Ascending aorta (tissue), 2 donors: ENCODE results near the gene NIFK. TPM values are rescaled to one million over a fixed set of nuclear protein-coding genes. Genes with fewer than 3 reads are reported as not detected.
"Not testable (repeated sequence)": the region's sequence is repeated elsewhere in the genome, so short reads cannot be mapped to it uniquely, and the experiment has no call there.

Experiments used
- DNase-seq, 2 donors: peaks; one replicate each; pipeline ENCODE4 v3.0.0-alpha.2; 2019; ENCODE audit warnings: low spot score in 2 of 2
- H3K27ac ChIP-seq, 2 donors: fragments of 200-600 bp; sonication (generic); one replicate each; pipeline ENCODE4 v1.5.1; 2016 to 2017; ENCODE audit warnings: mild to moderate bottlenecking in 1 of 2
- H3K27me3 ChIP-seq: fragments of 200-600 bp; sonication (generic); one replicate; pipeline ENCODE4 v1.5.1; 2017
- H3K36me3 ChIP-seq, 2 donors: fragments of 200-600 bp; sonication (generic); one replicate each; pipeline ENCODE4 v1.5.1; 2016
- H3K4me1 ChIP-seq, 2 donors: fragments of 200-600 bp; sonication (generic); one replicate each; pipeline ENCODE4 v1.5.1; 2016 to 2017; ENCODE audit warnings: mild to moderate bottlenecking in 1 of 2
- H3K4me3 ChIP-seq, 2 donors: fragments of 200-600 bp; sonication (generic); one replicate each; pipeline ENCODE4 v1.5.1; 2016 to 2017; ENCODE audit warnings: mild to moderate bottlenecking in 1 of 2
- H3K9me3 ChIP-seq, 2 donors: fragments of 200-600 bp; sonication (generic); one replicate each; pipeline ENCODE4 v1.5.1; 2016
- intact Hi-C: fragments of 100-400 bp; cut with DNase I; formaldehyde crosslinking; loops from one replicate; pipeline ENCODE4 v1.15.1; 2023
- total RNA-seq: library from RNA; depleted of rRNA; stranded (reverse); fragments of >200 nt; gene quantifications from one replicate; pipeline ENCODE4 v1.1.0, GENCODE V29; 2016
- TF ChIP-seq, protein P1 (sequence below), 3 experiments: fragments of 200-600 bp in 2 of 3; fragments of 450-650 bp in 1 of 3; sonication (generic) in 2 of 3; IDR thresholded peaks; one replicate each; pipeline ENCODE4 v1.5.1; 2016 to 2019; ENCODE audit warnings: antibody characterized with exemption in 3 of 3, mild to moderate bottlenecking in 1 of 3, moderate library complexity in 1 of 3

The NIFK gene
- total RNA-seq, 1 donor from 2014 or later, result 31.9 TPM

DNA sequence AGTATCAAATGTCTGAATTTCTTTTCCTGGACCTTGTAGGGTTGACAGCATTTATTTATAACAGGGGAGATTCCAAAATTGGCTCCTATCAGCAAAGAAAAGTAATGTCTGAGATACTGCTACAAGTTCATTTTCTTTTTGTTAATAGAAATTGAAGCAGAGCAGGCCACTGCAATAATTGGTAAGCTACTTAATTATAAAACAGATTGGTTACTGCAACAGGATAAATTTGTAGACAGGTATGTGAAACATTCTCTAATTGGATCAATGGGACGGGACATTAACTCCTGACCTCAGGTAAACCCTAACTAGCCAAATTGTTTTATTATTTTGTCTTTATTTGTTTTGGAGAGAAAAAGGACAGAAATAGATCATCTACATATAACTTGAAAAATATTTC, 20.5 kb downstream of the NIFK start:
- TF ChIP-seq, protein P1, sequence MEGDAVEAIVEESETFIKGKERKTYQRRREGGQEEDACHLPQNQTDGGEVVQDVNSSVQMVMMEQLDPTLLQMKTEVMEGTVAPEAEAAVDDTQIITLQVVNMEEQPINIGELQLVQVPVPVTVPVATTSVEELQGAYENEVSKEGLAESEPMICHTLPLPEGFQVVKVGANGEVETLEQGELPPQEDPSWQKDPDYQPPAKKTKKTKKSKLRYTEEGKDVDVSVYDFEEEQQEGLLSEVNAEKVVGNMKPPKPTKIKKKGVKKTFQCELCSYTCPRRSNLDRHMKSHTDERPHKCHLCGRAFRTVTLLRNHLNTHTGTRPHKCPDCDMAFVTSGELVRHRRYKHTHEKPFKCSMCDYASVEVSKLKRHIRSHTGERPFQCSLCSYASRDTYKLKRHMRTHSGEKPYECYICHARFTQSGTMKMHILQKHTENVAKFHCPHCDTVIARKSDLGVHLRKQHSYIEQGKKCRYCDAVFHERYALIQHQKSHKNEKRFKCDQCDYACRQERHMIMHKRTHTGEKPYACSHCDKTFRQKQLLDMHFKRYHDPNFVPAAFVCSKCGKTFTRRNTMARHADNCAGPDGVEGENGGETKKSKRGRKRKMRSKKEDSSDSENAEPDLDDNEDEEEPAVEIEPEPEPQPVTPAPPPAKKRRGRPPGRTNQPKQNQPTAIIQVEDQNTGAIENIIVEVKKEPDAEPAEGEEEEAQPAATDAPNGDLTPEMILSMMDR (IDR thresholded peaks at IDR 0.05), result no peak
- Histone ChIP-seq H3K27ac (no peak overlapping the region), H3K36me3 (no peaks in the 10 kb centered on the region), H3K4me3 (no peak overlapping the region), H3K27me3 (no peaks in the 10 kb centered on the region), H3K4me1 (no peaks in the 10 kb centered on the region), H3K9me3 (no peaks in the 10 kb centered on the region)
- no peak for DNase-seq
- intact Hi-C loops, result no loop called here

DNA sequence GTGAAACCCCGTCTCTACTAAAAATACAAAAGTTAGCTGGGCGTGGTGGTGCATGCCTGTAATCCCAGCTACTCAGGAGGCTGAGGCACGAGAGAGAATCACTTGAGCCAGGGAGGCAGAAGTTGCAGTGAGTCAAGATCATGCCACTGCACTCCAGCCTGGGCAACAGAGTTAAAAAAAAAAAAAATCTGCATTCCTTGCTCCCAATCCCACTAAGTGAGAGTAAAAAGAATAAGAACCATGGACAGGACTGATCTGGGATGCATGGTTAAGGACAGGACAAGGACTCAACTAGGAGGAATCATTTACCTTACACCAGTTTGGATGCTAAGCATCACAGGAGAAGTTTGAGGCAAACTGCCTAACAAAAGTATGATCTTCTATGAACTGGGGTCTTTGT, 25.2 kb downstream of the NIFK start:
- not testable (repeated sequence) for H3K27ac ChIP-seq, H3K4me3 ChIP-seq, H3K27me3 ChIP-seq, H3K4me1 ChIP-seq, H3K36me3 ChIP-seq, H3K9me3 ChIP-seq, DNase-seq
- intact Hi-C loops, result loop anchor here (5.0 kb wide), 1 partner anchor 114 kb away; no protein-coding TSS in a partner anchor

DNA sequence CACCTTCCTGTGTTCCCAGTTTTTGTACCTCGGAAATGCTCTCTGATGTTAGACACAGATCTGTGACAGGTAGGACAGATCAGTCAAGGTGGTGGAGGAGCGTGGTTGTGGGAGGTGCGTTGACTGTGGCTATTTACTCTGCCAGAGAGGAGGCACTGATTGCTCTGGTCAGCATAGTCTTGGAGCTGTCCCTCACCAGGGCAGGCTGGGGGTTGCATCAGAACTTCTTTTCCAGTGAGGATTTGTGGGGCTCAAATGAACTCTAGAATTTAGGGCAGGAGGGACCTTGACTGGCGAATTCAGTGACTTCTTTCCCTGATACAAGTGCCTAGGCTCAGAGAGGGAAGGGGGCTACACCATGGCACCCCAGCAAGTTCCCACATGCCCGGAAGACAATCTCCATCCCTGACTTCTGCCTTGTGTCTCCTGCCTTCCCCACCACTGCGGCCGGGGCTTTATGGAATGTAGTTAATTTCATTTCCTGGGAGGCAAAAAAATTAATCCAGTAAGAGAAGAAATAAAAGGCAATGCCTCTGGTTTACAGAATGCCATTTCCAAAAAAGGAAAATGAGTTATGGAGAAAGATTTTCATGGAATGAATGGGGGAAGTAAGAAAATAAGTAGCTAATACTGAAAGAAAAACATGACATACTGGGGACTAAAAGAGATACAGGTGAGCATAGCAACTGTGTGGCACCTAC, 26.1 kb downstream of the NIFK start:
- no peak for DNase-seq
- H3K27ac ChIP-seq, result peak overlapping the region in 1 of 2 donors; percentile 18

DNA sequence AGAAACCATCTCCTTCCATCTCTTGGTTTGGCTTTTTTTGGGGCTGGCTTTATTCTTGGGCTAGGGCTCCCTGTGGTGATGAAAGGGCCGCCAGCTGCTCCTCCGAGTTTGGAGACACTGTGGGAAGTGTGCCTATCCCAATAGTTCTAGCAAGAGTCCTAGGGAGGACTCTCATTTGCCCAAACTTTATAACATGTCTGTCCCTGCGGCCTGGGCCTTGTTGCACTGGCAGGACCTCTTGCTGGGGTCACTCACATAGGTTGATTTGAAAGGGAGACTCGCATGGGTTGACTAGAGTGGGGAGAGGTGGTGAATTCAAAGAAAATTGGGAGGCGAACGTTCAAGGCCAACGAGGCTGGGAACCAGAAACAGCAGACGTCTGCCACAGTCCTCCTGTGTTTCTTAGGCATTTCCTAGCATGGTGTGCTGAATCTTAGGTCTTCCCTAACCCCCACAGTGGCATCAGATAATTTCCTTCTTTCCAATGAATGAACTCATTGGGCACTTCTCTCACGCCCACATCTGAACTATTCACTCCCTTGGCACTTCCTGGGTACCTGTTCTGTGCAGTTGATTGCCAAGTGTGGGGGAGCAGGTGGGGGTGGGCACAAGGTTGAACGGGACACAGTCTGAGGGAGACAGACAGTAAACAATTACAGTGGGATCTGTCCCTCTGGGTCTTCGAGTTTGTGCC, 26.8 kb downstream of the NIFK start:
- H3K9me3 ChIP-seq, result no peaks in the 10 kb centered on the region
- no peak overlapping the region for H3K4me3 ChIP-seq
- intact Hi-C loops, result loop anchor here (5.0 kb wide), 1 partner anchor 113 kb away; no protein-coding TSS in a partner anchor
- H3K27me3 ChIP-seq, result no peaks in the 10 kb centered on the region
- peaks cover 0 to 8% of the 10 kb centered on the region in 2 donors for H3K4me1 ChIP-seq
- DNase-seq, result no peak
- TF ChIP-seq, protein P1 (IDR thresholded peaks at IDR 0.05), result no peak
- H3K36me3 ChIP-seq, result no peaks in the 10 kb centered on the region
- peak overlapping the region in 1 of 2 donors; percentile 18 for H3K27ac ChIP-seq

More for the DNA sequence above, 26.1 kb downstream of the NIFK start:
- no peak overlapping the region for H3K4me3 ChIP-seq
- no peaks in the 10 kb centered on the region for H3K27me3 ChIP-seq
- H3K4me1 ChIP-seq, result peaks cover 0 to 8% of the 10 kb centered on the region in 2 donors
- TF ChIP-seq, protein P1 (IDR thresholded peaks at IDR 0.05), result no peak
- H3K9me3 ChIP-seq, result no peaks in the 10 kb centered on the region
- intact Hi-C loops, result loop anchor here (5.0 kb wide), 1 partner anchor 113 kb away; no protein-coding TSS in a partner anchor
- no peaks in the 10 kb centered on the region for H3K36me3 ChIP-seq

DNA sequence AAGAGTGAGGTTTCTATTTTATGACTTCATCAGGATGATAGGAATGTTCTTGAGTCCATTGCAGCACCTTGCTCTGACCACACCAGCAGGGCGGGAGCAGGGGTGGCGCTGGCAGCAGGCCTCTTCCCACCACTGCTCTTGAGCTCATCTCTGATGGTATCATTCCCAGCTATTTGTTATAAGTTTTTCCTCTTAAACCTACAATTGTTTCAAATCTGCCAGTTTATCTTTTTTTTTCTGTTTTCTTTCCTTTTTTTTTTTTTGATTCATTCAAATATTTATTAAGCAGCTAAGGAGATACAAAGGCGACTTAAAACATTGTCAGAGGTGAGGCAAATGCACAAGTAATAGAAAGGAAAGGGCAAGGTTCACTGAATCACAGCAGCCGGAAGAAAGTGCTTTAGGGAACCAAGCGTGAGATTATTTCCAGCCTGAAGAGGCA, 28.7 kb downstream of the NIFK start:
- Histone ChIP-seq H3K4me1 (peaks cover 0 to 8% of the 10 kb centered on the region in 2 donors), H3K4me3 (no peak overlapping the region), H3K27ac (no peak overlapping the region), H3K36me3 (no peaks in the 10 kb centered on the region), H3K9me3 (no peaks in the 10 kb centered on the region), H3K27me3 (no peaks in the 10 kb centered on the region)
- TF ChIP-seq, protein P1 (IDR thresholded peaks at IDR 0.05), result no peak
- intact Hi-C loops, result no loop called here
- no peak for DNase-seq

DNA sequence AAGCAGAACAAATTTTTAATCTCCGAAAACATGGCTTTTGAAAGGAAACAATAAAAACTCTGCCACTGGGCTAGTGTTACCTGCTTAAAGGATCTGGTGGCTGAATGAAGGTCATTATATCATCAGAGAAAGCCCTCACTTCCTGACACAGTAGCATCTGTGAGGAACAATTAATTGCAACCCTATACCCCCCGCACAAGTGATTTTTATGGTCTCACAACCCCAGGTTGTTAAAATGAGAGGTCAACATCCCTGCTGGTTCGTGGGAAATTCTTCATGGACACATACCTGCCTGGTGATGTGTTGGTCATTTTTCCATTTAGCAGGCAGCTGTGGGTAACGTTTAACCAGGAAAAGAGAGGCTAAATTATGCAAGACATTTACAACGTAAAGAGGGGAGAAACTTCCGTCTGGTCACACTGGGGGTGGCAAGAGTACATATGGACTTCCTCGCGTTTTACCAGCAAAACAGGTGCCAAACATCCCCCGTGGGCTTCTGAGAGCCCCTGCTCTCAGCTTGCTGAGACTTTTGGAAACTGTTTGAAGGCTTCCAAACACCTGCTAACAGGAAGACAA, 29.2 kb downstream of the NIFK start:
- DNase-seq, result no peak
- no peak overlapping the region for H3K4me3 ChIP-seq
- no peaks in the 10 kb centered on the region for H3K9me3 ChIP-seq
- H3K27ac ChIP-seq, result no peak overlapping the region
- no peaks in the 10 kb centered on the region for H3K27me3 ChIP-seq
- intact Hi-C loops, result no loop called here
- H3K4me1 ChIP-seq, result peaks cover 0 to 8% of the 10 kb centered on the region in 2 donors
- TF ChIP-seq, protein P1 (IDR thresholded peaks at IDR 0.05), result no peak
- H3K36me3 ChIP-seq, result no peaks in the 10 kb centered on the region
